HepG2 (cell line): Measurements from ENCODE around the gene GLDN. TPM values are rescaled to one million over a fixed set of nuclear protein-coding genes. Genes with fewer than 3 reads are reported as not detected.

Experiments used
- ATAC-seq: fragments of 200-7000 bp; cut with Tn5 transposase; 3 replicates; pipeline ENCODE4 v1.9.1; 2020; ENCODE audit warnings: mild to moderate bottlenecking, moderate library complexity
- BruUV-seq: library from RNA; stranded (reverse); fragments of 400-500 nt; replicated peaks from 2 replicates; lab custom pipeline; 2021; lab: Mats Ljungman, UMichigan
- CTCF ChIA-PET: fragments of 300-600 bp; formaldehyde crosslinking; extraction: SDS; loops from one replicate; lab custom pipeline; 2021; ENCODE audit warnings: low total read pairs, inconsistent platforms, low intra/inter-chr PET ratio; lab: Yijun Ruan, JAX
- POLR2A ChIA-PET: fragments of 350-600 bp; sonication (Branson Sonifier 250); formaldehyde crosslinking; loops from one replicate; lab custom pipeline; 2020; ENCODE audit warnings: antibody characterized with exemption, inconsistent platforms; lab: Yijun Ruan, JAX
- DNase-seq: peaks from one replicate; pipeline ENCODE4 v3.0.0-alpha.2; 2015; ENCODE audit warnings: low spot score
- FAIRE-seq: peaks from 3 replicates; lab custom pipeline; 2011; peaks lifted over from hg19 to GRCh38; lab: Jason Lieb, UNC
- H2AFZ ChIP-seq: one replicate; pipeline ENCODE4 v1.6.1; 2011; ENCODE audit warnings: low read length, inconsistent platforms
- H3K27ac ChIP-seq: fragments of 300-600 bp; 3 replicates; pipeline ENCODE4 v1.8.0; 2011; ENCODE audit warnings: mixed run types, mild to moderate bottlenecking, mixed read lengths, low read length, inconsistent platforms; ENCODE audit not compliant: insufficient read depth; ENCODE audit errors: extremely low read length
- H3K27me3 ChIP-seq, 2 experiments: fragments of 200-600 bp in 1 of 2; 2 replicates in 1 of 2; 3 replicates in 1 of 2; pipeline versions ENCODE4 v1.6.0 to v1.8.0; 2011; ENCODE audit warnings: low read length in 2 of 2, mild to moderate bottlenecking in 2 of 2, moderate library complexity in 2 of 2, inconsistent platforms in 1 of 2; ENCODE audit not compliant: insufficient read depth in 2 of 2, control insufficient read depth in 1 of 2
- H3K36me3 ChIP-seq, 2 experiments: fragments of 200-600 bp in 1 of 2; replicated peaks in 1 of 2; 2 replicates in 1 of 2; 3 replicates in 1 of 2; pipeline versions ENCODE4 v1.5.1 to v1.8.0; 2011; ENCODE audit warnings: low read length in 2 of 2, inconsistent platforms in 1 of 2; ENCODE audit not compliant: insufficient read depth in 2 of 2, control insufficient read depth in 1 of 2
- H3K4me1 ChIP-seq: 2 replicates; pipeline ENCODE4 v1.5.1; 2012; ENCODE audit warnings: low read length, inconsistent platforms; ENCODE audit not compliant: insufficient read depth
- H3K4me2 ChIP-seq: 2 replicates; pipeline ENCODE4 v1.6.0; 2011; ENCODE audit warnings: low read depth, low read length, inconsistent platforms
- H3K4me3 ChIP-seq, 3 experiments: fragments of 200-600 bp in 1 of 3; sonication (generic), shearing (Covaris generic) in 1 of 3; replicated peaks in 1 of 3; 2 replicates each; pipeline ENCODE4 v1.5.1; 2011 to 2016; ENCODE audit warnings: low read length in 3 of 3, inconsistent platforms in 2 of 3, low read depth in 2 of 3, mild to moderate bottlenecking in 2 of 3, control low read depth in 1 of 3, mixed read lengths in 1 of 3; ENCODE audit not compliant: insufficient read depth in 1 of 3
- H3K79me2 ChIP-seq: one replicate; pipeline ENCODE4 v1.6.1; 2011; ENCODE audit warnings: low read length, inconsistent platforms; ENCODE audit not compliant: insufficient read depth
- H3K9ac ChIP-seq: 2 replicates; pipeline ENCODE4 v1.6.0; 2011; ENCODE audit warnings: mild to moderate bottlenecking, low read depth, low read length, inconsistent platforms; ENCODE audit not compliant: insufficient read depth
- H3K9me3 ChIP-seq: 2 replicates; pipeline ENCODE4 v1.5.1; 2012; ENCODE audit warnings: mild to moderate bottlenecking, low read length
- H4K20me1 ChIP-seq: 2 replicates; pipeline ENCODE4 v1.6.0; 2011; ENCODE audit warnings: inconsistent platforms, mild to moderate bottlenecking, low read length, moderate library complexity; ENCODE audit not compliant: insufficient read depth
- KLF15 ChIP-seq: sonication (generic); formaldehyde crosslinking; IDR thresholded peaks from 2 replicates; pipeline ENCODE4 v1.8.1; 2023; ENCODE audit warnings: borderline replicate concordance, mild to moderate bottlenecking, inconsistent platforms, missing genetic modification reagents, mixed read lengths
- MAZ ChIP-seq, 2 experiments: sonication (generic) in 1 of 2; formaldehyde crosslinking in 1 of 2; IDR thresholded peaks; 2 replicates each; pipeline versions ENCODE4 v1.5.0 to v1.6.1; 2012 to 2020; ENCODE audit warnings: low read depth in 2 of 2, mild to moderate bottlenecking in 2 of 2, borderline replicate concordance in 1 of 2, improper control_type of control experiment in 1 of 2, low read length in 1 of 2, missing genetic modification reagents in 1 of 2, moderate library complexity in 1 of 2
- MNT ChIP-seq: fragments of 450-650 bp; IDR thresholded peaks from 2 replicates; pipeline ENCODE4 v1.6.1; 2016
- MTERF4 ChIP-seq: sonication (generic); formaldehyde crosslinking; IDR thresholded peaks from 2 replicates; pipeline ENCODE4 v1.8.0; 2023; ENCODE audit warnings: mild to moderate bottlenecking, missing genetic modification reagents
- RXRA ChIP-seq: sonication (generic); formaldehyde crosslinking; IDR thresholded peaks from 2 replicates; pipeline ENCODE4 v1.5.1; 2020; ENCODE audit warnings: missing genetic modification reagents
- SMAD9 ChIP-seq: sonication (generic); formaldehyde crosslinking; IDR thresholded peaks from 2 replicates; pipeline ENCODE4 v1.5.1; 2020; ENCODE audit warnings: mild to moderate bottlenecking, missing genetic modification reagents
- TOPORS ChIP-seq: sonication (generic); formaldehyde crosslinking; IDR thresholded peaks from 2 replicates; pipeline ENCODE4 v1.8.0; 2023; ENCODE audit warnings: mild to moderate bottlenecking, missing genetic modification reagents
- ZNF205 ChIP-seq: IDR thresholded peaks from 2 replicates; pipeline ENCODE4 v1.6.1; 2018; ENCODE audit warnings: missing biosample characterization, missing genetic modification reagents
- ZNF460 ChIP-seq: sonication (generic); formaldehyde crosslinking; IDR thresholded peaks from 2 replicates; pipeline ENCODE4 v1.5.1; 2020; ENCODE audit warnings: missing genetic modification reagents, mild to moderate bottlenecking, borderline replicate concordance
- ZNF781 ChIP-seq: sonication (generic); formaldehyde crosslinking; IDR thresholded peaks from 2 replicates; pipeline ENCODE4 v1.5.1; 2020; ENCODE audit warnings: borderline replicate concordance, mild to moderate bottlenecking, missing genetic modification reagents; ENCODE audit errors: not compliant biosample characterization
- WGBS: methylation state at CpG from one replicate; pipeline ENCODE4 v1.1.6; 2017; ENCODE audit warnings: low lambda C conversion rate; 5-methylcytosine and 5-hydroxymethylcytosine counted together
- in situ Hi-C: cut with HindIII; loops from 2 replicates; pipeline ENCODE4 v1.10.0; 2017; ENCODE audit warnings: low pct_unique_long_range_greater_than_20kb; ENCODE audit not compliant: extremely low pct_ligation_motif_present
- intact Hi-C: fragments of 100-400 bp; cut with micrococcal nuclease; formaldehyde crosslinking; loops from one replicate; pipeline ENCODE4 v1.10.0; 2022; ENCODE audit not compliant: unreplicated experiment
- polyA plus RNA-seq, 8 experiments: library from polyadenylated mRNA; depleted of rRNA in 3 of 8; stranded (reverse) in 7 of 8; unstranded in 1 of 8; fragments of >200 nt; fragmentation: Illumina TruSeq in 4 of 8; extraction: Trizol in 4 of 8; gene quantifications; 2 replicates each; pipeline versions ENCODE4 v1.2.1 to v1.2.3, GENCODE V29; 2011 to 2016; ENCODE audit warnings: low read depth in 4 of 8, missing spikeins in 1 of 8, mixed read lengths in 1 of 8; ENCODE audit not compliant: insufficient read depth in 1 of 8
- total RNA-seq, 5 experiments: library from RNA; depleted of rRNA; stranded (reverse); fragments of >200 nt; fragmentation: Illumina TruSeq; extraction: Trizol; gene quantifications; 2 replicates each; pipeline ENCODE4 v1.2.3, GENCODE V29; 2016; ENCODE audit warnings: low read depth in 1 of 5

The GLDN gene
- total and polyA plus RNA-seq, 2 of the 13 experiments (the other 11 are each of a cell fraction or from before 2014, with no cell fraction given) = 0.86 to 1.0 TPM

GRCh38 chr15:51356983-51357382 is 15.5 kb downstream of the GLDN start (continued):
- TF ChIP-seq TOPORS (CRISPR knock-in tag) = no peak
- TF ChIP-seq MNT = no peak
- no peak for TF ChIP-seq ZNF205 (CRISPR knock-in tag)
- no peak for TF ChIP-seq RXRA (CRISPR knock-in tag)
- no peak for TF ChIP-seq ZNF781 (CRISPR knock-in tag)
- TF ChIP-seq MTERF4 (CRISPR knock-in tag) = no peak
- TF ChIP-seq MAZ (IDR thresholded peaks at IDR 0.05; ENCODE audit: borderline replicate concordance, low read depth, low read length) = no peak
- TF ChIP-seq MAZ (CRISPR knock-in tag; IDR thresholded peaks at IDR 0.05; ENCODE audit: low read depth) = no peak
- TF ChIP-seq ZNF460 (CRISPR knock-in tag) = no peak

- no TSS peak for BruUV-seq
- no peaks in the 10 kb centered on the region for H4K20me1 ChIP-seq
- H3K27ac ChIP-seq = no peak overlapping the region
- DNase-seq (no peak), FAIRE-seq (no peak), ATAC-seq (no peak)
- no peaks in the 10 kb centered on the region for H3K27me3 ChIP-seq
- no peaks in the 10 kb centered on the region for H3K9me3 ChIP-seq
- no peak overlapping the region for H3K4me2 ChIP-seq
- no peaks in the 10 kb centered on the region for H3K79me2 ChIP-seq
- ChIA-PET CTCF (no interaction called here), POLR2A (no interaction called here)
- TF ChIP-seq KLF15 (CRISPR knock-in tag) (no peak), SMAD9 (CRISPR knock-in tag) (no peak)
- intact Hi-C loops (loop anchor here (1.0 kb wide), 1 partner anchor 17 kb away; no protein-coding TSS in a partner anchor), in situ Hi-C loops (no loop called here)
- WGBS = 20% methylated on average over 6 of the region's 7 CpGs
- no peaks in the 10 kb centered on the region for H3K36me3 ChIP-seq
- no peak overlapping the region for H2AFZ ChIP-seq
- no peak overlapping the region for H3K4me3 ChIP-seq
- no peak overlapping the region for H3K9ac ChIP-seq
- no peaks in the 10 kb centered on the region for H3K4me1 ChIP-seq
Measured at GRCh38 chr15:51359981-51360380, 18.5 kb downstream of the GLDN start.
